Measurements from ENCODE around the gene LRRC42. TPM values are rescaled to one million over a fixed set of nuclear protein-coding genes. Genes with fewer than 3 reads are reported as not detected.
A peak's percentile ranks its signal among the peaks of the same experiment; 100 is the strongest.

LRRC42 gene
- total and polyA plus RNA-seq, 9 of the 15 experiments (the other 6 are each of a cell fraction or from before 2014, with no cell fraction given): 17.3 to 51.9 (median 35.5) TPM

- TF ChIP-seq ZNF253 (CRISPR knock-in tag; conservative IDR thresholded peaks at IDR 0.05): no peak
- no peak for TF ChIP-seq ZNF124 (CRISPR knock-in tag; IDR thresholded peaks at IDR 0.05)
- no peak for TF ChIP-seq RAD21 (CRISPR knock-in tag; conservative IDR thresholded peaks at IDR 0.05 in 1 of 2, IDR thresholded peaks at IDR 0.05 in 1 of 2)
Observed at GRCh38 chr1:53951697-53952096, 5.5 kb downstream of the LRRC42 start (continued).

- FAIRE-seq (no peak), ATAC-seq (no peak), DNase-seq (ENCODE audit: extremely low read depth in 1 of 4, low spot score in 3 of 4) (peak in 1 of 4 experiments; percentile 6)
- CTCF ChIA-PET (ENCODE audit: low intra/inter-chr PET ratio): no interaction called here
- WGBS (ENCODE audit: insufficient coverage, low coverage, missing lambda C conversion rate): 55% methylated on average over 2 of the region's 2 CpGs
- in situ Hi-C loops (cut with MboI) (no loop called here), intact Hi-C loops (cut with micrococcal nuclease) (loop anchor here (10.0 kb wide), 1 partner anchor 189 kb away; no protein-coding TSS in a partner anchor)
- H3K9me1 ChIP-seq (ENCODE audit: control insufficient read depth, insufficient read depth, low read length): no peaks in the 10 kb centered on the region
- H3K27ac ChIP-seq (ENCODE audit: extremely low read depth, low read depth, low read length): no peak overlapping the region
- no peak overlapping the region for H3K9ac ChIP-seq (ENCODE audit: insufficient read depth in 1 of 2, low read depth in 2 of 2, low read length in 2 of 2)
- H3K36me3 ChIP-seq (ENCODE audit: control insufficient read depth, insufficient read depth, low read length): peaks cover 79% of the 10 kb centered on the region
- H3K27me3 ChIP-seq (ENCODE audit: control insufficient read depth in 2 of 2, insufficient read depth in 2 of 2, low read length in 2 of 2): no peaks in the 10 kb centered on the region
- BruUV-seq (replicated peaks): no TSS peak
- H3K79me2 ChIP-seq (ENCODE audit: control insufficient read depth, insufficient read depth, low read length): peaks cover 18% of the 10 kb centered on the region
- peaks cover 0 to 16% of the 10 kb centered on the region in 2 experiments; a peak in 3 of 5 replicates for H3K4me1 ChIP-seq (replicated peaks in 1 of 2; ENCODE audit: control insufficient read depth in 2 of 2, insufficient read depth in 2 of 2, low read length in 2 of 2)
- H3K9me3 ChIP-seq (replicated peaks; ENCODE audit: control insufficient read depth, insufficient read depth, low read depth, low read length): no peaks in the 10 kb centered on the region
- H3K4me3 ChIP-seq: no peak overlapping the region
- peaks cover 7% of the 10 kb centered on the region; the same call in 1 of the 2 replicates for H4K20me1 ChIP-seq (replicated peaks; ENCODE audit: control insufficient read depth, insufficient read depth, low read length)
- no peak overlapping the region for H3K4me2 ChIP-seq (ENCODE audit: insufficient read depth, low read length)
- POLR2A ChIA-PET: interaction anchor here (0.7 to 1.0 kb wide), 2 partner anchors 13 to 61 kb away, joined by 3 read pairs; no protein-coding TSS in a partner anchor
- H2AFZ ChIP-seq (ENCODE audit: low read depth, low read length): no peak overlapping the region
- TF ChIP-seq ZNF586 (CRISPR knock-in tag; conservative IDR thresholded peaks at IDR 0.05) (no peak), MGA (IDR thresholded peaks at IDR 0.05) (no peak), MEF2D (tag; conservative IDR thresholded peaks at IDR 0.05; ENCODE audit: low read depth) (no peak), THRB (CRISPR knock-in tag; conservative IDR thresholded peaks at IDR 0.05) (no peak)
Observed at GRCh38 chr1:53954128-53954527, 8.0 kb downstream of the LRRC42 start.

Measured in K562 (cell line).